MCF 10A (cell line): ENCODE measurements around the gene CEP112. TPM values are rescaled to one million over a fixed set of nuclear protein-coding genes. Genes with fewer than 3 reads are reported as not detected.

ENCODE experiments used
- BruUV-seq: library from RNA; stranded (reverse); fragments of 400-500 nt; replicated peaks from 2 replicates; lab custom pipeline; 2021; lab: Mats Ljungman, UMichigan
- CTCF ChIA-PET: fragments of 300-600 bp; sonication (Branson Sonifier 250); formaldehyde crosslinking; extraction: SDS; loops from one replicate; lab custom pipeline; 2021; ENCODE audit warnings: antibody characterized with exemption, inconsistent platforms; lab: Yijun Ruan, JAX
- POLR2A ChIA-PET: fragments of 300-600, 350-650 bp; sonication (Branson Sonifier 250); formaldehyde crosslinking; extraction: SDS; loops from one replicate; lab custom pipeline; 2020; ENCODE audit warnings: antibody characterized with exemption, inconsistent platforms; lab: Yijun Ruan, JAX
- DNase-seq: peaks from one replicate; pipeline ENCODE4 v3.0.0-alpha.2; 2018; ENCODE audit not compliant: unreplicated experiment
- H3K27ac Mint-ChIP-seq: one replicate; pipeline ENCODE4 v1.8.0; 2022; ENCODE audit warnings: mild to moderate bottlenecking, low read depth, mixed read lengths; ENCODE audit not compliant: unreplicated experiment
- H3K27me3 Mint-ChIP-seq: one replicate; pipeline ENCODE4 v1.8.0; 2022; ENCODE audit warnings: mixed read lengths; ENCODE audit not compliant: insufficient read depth, unreplicated experiment
- H3K36me3 Mint-ChIP-seq: one replicate; pipeline ENCODE4 v1.8.0; 2022; ENCODE audit warnings: mild to moderate bottlenecking, moderate library complexity, mixed read lengths; ENCODE audit not compliant: insufficient read depth, unreplicated experiment
- H3K4me1 Mint-ChIP-seq: one replicate; pipeline ENCODE4 v1.8.0; 2022; ENCODE audit warnings: mixed read lengths; ENCODE audit not compliant: insufficient read depth, unreplicated experiment
- H3K4me3 Mint-ChIP-seq: one replicate; pipeline ENCODE4 v1.8.0; 2022; ENCODE audit warnings: mild to moderate bottlenecking, moderate library complexity, mixed read lengths; ENCODE audit not compliant: unreplicated experiment
- H3K9me3 Mint-ChIP-seq: one replicate; pipeline ENCODE4 v1.8.0; 2022; ENCODE audit warnings: mixed read lengths; ENCODE audit not compliant: unreplicated experiment
- intact Hi-C: fragments of 100-400 bp; cut with micrococcal nuclease; formaldehyde crosslinking; loops from 2 replicates; pipeline ENCODE4 v1.14.1; 2022
- total RNA-seq: library from RNA; stranded (reverse); gene quantifications from 2 replicates; pipeline ENCODE4 v1.2.3, GENCODE V29; 2022
- TF ChIP-seq, protein P1 (sequence below): fragments of 200-600 bp; IDR thresholded peaks from one replicate; pipeline ENCODE4 v1.8.0; 2022; ENCODE audit warnings: antibody characterized with exemption, mild to moderate bottlenecking; ENCODE audit not compliant: unreplicated experiment

Gene CEP112
- total RNA-seq, 1 experiment from 2014 or later = 8.1 TPM

DNA sequence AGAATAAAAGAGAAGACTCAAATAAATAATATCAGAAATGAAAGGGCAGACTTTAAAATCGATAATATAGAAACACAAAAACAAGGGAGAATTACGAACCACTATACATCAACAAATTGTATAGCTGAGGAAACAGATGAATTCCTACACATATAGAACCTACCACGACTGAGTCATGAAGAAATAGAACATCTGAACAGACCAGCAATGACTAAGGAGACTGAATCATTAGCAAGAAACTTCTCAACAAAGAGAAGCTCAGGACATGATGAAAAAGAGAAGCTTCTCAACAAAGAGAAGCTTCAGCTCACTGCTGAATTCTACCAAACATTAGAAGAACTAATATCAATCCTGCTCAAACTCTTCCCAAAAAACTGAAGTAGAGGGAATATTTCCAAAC is 255.9 kb downstream of the CEP112 start:
- CTCF ChIA-PET = no interaction called here
- peaks cover 7% of the 10 kb centered on the region for H3K4me1 Mint-ChIP-seq
- H3K36me3 Mint-ChIP-seq = no peaks in the 10 kb centered on the region
- no peak overlapping the region for H3K4me3 Mint-ChIP-seq
- no peak overlapping the region for H3K27ac Mint-ChIP-seq
- BruUV-seq = no TSS peak
- POLR2A ChIA-PET = interaction anchor here (0.7 to 1.3 kb wide), 3 partner anchors 9 to 152 kb away, joined by 3 to 5 read pairs (median 4); no protein-coding TSS in a partner anchor
- H3K27me3 Mint-ChIP-seq = no peaks in the 10 kb centered on the region
- intact Hi-C loops = no loop called here
- no peaks in the 10 kb centered on the region for H3K9me3 Mint-ChIP-seq
- TF ChIP-seq, protein P1, sequence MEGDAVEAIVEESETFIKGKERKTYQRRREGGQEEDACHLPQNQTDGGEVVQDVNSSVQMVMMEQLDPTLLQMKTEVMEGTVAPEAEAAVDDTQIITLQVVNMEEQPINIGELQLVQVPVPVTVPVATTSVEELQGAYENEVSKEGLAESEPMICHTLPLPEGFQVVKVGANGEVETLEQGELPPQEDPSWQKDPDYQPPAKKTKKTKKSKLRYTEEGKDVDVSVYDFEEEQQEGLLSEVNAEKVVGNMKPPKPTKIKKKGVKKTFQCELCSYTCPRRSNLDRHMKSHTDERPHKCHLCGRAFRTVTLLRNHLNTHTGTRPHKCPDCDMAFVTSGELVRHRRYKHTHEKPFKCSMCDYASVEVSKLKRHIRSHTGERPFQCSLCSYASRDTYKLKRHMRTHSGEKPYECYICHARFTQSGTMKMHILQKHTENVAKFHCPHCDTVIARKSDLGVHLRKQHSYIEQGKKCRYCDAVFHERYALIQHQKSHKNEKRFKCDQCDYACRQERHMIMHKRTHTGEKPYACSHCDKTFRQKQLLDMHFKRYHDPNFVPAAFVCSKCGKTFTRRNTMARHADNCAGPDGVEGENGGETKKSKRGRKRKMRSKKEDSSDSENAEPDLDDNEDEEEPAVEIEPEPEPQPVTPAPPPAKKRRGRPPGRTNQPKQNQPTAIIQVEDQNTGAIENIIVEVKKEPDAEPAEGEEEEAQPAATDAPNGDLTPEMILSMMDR = no peak
- DNase-seq = peak; percentile 27

DNA sequence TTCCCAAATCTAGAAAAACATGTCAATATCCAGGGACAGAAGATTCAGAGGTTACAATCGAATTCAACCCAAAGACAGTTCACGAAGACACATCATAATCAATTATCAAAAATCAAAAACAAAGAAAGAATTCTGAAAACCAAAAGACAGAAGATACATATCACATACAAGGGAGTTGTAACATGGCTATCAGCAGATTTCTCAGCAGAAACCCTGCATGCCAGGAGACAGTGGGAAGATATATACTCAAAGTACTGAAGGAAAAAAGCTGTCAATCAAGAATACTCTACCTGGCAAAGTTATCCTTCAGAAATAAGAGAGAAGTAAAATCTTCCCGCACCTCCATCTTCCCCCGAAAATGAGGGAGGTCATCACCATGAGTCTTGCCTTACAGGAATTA is 258.6 kb downstream of the CEP112 start:
- DNase-seq = no peak
- no peak overlapping the region for H3K27ac Mint-ChIP-seq
- H3K9me3 Mint-ChIP-seq = no peaks in the 10 kb centered on the region
- TF ChIP-seq, protein P1 = no peak
- no peak overlapping the region for H3K4me3 Mint-ChIP-seq
- H3K36me3 Mint-ChIP-seq = no peaks in the 10 kb centered on the region
- no peaks in the 10 kb centered on the region for H3K27me3 Mint-ChIP-seq
- intact Hi-C loops = no loop called here
- ChIA-PET CTCF (no interaction called here), POLR2A (interaction anchor here (0.7 kb wide), 1 partner anchor 681 kb away, joined by 3 read pairs; no protein-coding TSS in a partner anchor)
- peaks cover 7% of the 10 kb centered on the region for H3K4me1 Mint-ChIP-seq
- BruUV-seq = no TSS peak

DNA sequence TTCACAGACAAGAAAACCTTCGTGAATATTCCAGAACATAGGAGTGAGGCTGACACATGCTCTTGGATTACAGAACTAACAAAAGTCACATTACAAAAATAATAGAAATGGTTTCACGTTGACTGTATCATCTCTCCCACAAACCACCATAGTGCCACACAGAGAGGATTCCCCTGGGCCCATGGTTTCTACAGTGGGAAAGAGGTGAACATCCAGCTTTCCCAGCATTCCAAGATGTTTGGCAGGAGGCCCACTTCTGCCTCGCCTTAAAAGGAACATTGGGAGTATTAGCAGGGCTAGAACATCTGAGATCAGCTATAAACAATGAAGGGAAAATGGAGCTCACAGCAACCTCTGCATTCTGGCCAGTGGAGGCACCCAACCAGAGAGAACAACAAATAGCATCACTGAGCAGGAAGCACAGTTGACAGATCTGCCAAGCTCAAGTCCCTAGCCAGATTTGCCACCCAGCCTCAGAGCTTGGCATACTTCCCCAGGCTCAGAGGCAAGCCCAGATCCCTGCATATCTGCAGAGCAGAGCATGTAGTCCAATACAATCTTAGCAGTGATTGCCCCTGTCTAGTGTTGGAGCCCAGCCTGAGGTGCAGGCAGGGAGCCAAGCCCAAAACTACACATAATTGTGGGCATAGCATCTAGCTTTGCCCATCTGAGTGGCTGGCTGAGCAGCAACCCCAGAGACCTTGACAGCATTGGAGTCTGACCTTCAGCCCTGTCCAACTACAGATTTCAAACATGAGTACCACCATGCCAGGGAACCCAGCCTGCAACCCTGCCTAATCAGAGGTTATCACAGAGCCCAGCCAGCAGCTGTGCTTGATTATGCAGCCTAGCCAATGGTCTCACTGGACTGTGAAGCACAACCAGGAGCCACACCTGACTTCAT is 260.4 kb downstream of the CEP112 start:
- H3K9me3 Mint-ChIP-seq = peaks cover 6% of the 10 kb centered on the region
- BruUV-seq = no TSS peak
- H3K4me3 Mint-ChIP-seq = no peak overlapping the region
- POLR2A ChIA-PET = no interaction called here
- CTCF ChIA-PET = interaction anchor here (0.6 to 0.7 kb wide), 5 partner anchors 110 to 661 kb away, joined by 3 to 4 read pairs (median 3); no protein-coding TSS in a partner anchor
- H3K4me1 Mint-ChIP-seq = peaks cover 12% of the 10 kb centered on the region
- no peak overlapping the region for H3K27ac Mint-ChIP-seq
- TF ChIP-seq, protein P1 = no peak
- no peak for DNase-seq
- H3K27me3 Mint-ChIP-seq = no peaks in the 10 kb centered on the region
- intact Hi-C loops = no loop called here
- no peaks in the 10 kb centered on the region for H3K36me3 Mint-ChIP-seq

DNA sequence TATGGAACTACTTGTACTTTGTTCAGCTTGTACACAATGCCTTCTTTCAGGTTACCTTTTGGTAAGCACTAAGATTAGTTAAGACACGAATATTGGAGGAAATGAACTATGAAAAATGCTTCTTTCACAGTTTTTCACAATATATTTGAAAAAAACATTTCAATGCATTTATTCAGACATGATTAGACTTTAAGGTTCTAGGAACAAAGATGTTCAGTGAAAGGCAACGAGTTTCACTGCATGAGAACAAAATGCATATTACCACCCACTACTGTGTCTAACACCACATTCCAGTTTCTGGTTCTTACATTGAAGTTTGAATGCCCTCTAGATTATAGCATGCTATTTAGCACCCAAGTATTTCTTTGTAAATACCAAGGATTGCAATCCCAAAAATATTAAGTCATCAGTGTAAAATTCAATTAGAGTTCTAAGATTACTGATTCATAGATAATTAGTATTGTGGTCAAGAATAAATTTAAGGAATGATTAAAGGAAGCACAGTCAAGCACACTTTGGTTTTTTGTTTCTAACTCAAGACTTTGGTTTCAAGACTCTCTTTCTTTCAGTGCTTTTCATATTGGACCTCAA is 261.7 kb downstream of the CEP112 start:
- TF ChIP-seq, protein P1 = no peak
- no TSS peak for BruUV-seq
- ChIA-PET POLR2A (no interaction called here), CTCF (interaction anchor here (0.6 to 1.1 kb wide), 2 partner anchors 136 to 373 kb away, joined by 3 to 4 read pairs; no protein-coding TSS in a partner anchor)
- H3K4me3 Mint-ChIP-seq = no peak overlapping the region
- no peaks in the 10 kb centered on the region for H3K36me3 Mint-ChIP-seq
- peaks cover 4% of the 10 kb centered on the region for H3K4me1 Mint-ChIP-seq
- no peak overlapping the region for H3K27ac Mint-ChIP-seq
- DNase-seq = no peak
- peaks cover 6% of the 10 kb centered on the region for H3K9me3 Mint-ChIP-seq
- H3K27me3 Mint-ChIP-seq = no peaks in the 10 kb centered on the region
- intact Hi-C loops = no loop called here
